IPS-20b (cell line): ENCODE data around the gene SLC13A1.

Experiments
- H3K27ac ChIP-seq: one replicate; pipeline ENCODE4 v1.5.1; 2013; ENCODE audit warnings: low read length
- H3K27me3 ChIP-seq: 2 replicates; pipeline ENCODE4 v1.6.1; 2013; ENCODE audit warnings: mild to moderate bottlenecking, low read length, inconsistent platforms; ENCODE audit not compliant: insufficient read depth
- H3K36me3 ChIP-seq: 2 replicates; pipeline ENCODE4 v1.6.1; 2013; ENCODE audit warnings: low read depth, mild to moderate bottlenecking, inconsistent platforms, low read length, moderate library complexity; ENCODE audit not compliant: insufficient read depth
- H3K4me1 ChIP-seq: 2 replicates; pipeline ENCODE4 v1.6.1; 2013; ENCODE audit warnings: mild to moderate bottlenecking, control low read depth, inconsistent platforms, low read length, moderate library complexity; ENCODE audit not compliant: insufficient read depth
- H3K4me3 ChIP-seq: 2 replicates; pipeline ENCODE4 v1.5.1; 2013; ENCODE audit warnings: mild to moderate bottlenecking, low read length, inconsistent platforms
- H3K9ac ChIP-seq: 2 replicates; pipeline ENCODE4 v1.6.1; 2013; ENCODE audit warnings: low read depth, mild to moderate bottlenecking, inconsistent platforms, low read length, moderate library complexity
- H3K9me3 ChIP-seq: 2 replicates; pipeline ENCODE4 v1.6.1; 2013; ENCODE audit warnings: mild to moderate bottlenecking, low read depth, low read length, inconsistent platforms; ENCODE audit not compliant: insufficient read depth

SLC13A1 gene

DNA sequence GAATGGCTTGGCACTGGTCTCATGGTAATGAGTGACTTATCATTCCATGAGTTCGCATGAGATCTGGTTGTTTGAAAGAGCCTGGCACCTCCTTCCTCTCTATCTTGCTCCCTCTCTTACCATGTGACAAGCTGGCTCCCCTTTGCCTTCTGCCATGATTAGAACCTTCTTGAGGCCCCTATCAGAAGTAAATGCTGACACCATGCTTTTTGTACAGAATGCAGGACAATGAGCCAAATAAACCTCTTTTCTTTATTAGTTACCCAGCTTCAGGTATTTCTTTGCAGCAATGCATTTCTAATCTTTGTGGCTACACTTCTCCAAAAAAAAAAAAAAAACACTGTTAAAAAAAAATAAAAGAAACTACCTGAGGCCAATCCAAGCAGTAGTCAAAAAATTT lies 17.1 kb upstream of the SLC13A1 start:
- Histone ChIP-seq H3K36me3 (no peaks in the 10 kb centered on the region), H3K27ac (no peak overlapping the region), H3K27me3 (no peaks in the 10 kb centered on the region), H3K9me3 (peaks cover 24% of the 10 kb centered on the region), H3K4me1 (no peaks in the 10 kb centered on the region), H3K4me3 (no peak overlapping the region), H3K9ac (no peak overlapping the region)

DNA sequence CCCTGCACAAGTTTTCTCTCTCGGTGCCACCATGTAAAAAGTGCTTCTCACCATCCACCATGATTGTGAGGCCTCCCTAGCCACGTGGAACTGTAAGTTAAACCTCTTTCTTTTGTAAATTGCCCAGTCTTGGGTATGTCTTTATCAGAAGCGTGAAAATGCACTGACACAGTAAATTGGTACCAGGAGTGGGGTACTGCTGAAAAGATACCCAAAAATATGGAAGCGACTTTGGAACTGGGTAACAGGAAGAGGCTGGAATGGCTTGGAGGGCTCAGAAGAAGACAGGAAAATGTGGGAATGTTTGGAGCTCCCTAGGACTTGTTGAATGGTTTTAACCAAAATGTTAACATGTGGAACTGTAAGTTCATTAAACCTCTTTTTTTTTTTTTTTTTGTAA lies 15.6 kb upstream of the SLC13A1 start:
- Histone ChIP-seq H3K27ac (no peak overlapping the region), H3K27me3 (no peaks in the 10 kb centered on the region), H3K4me1 (peaks cover 3% of the 10 kb centered on the region; the same call in 1 of the 2 replicates), H3K9ac (no peak overlapping the region), H3K4me3 (no peak overlapping the region), H3K9me3 (peaks cover 24% of the 10 kb centered on the region), H3K36me3 (no peaks in the 10 kb centered on the region)

DNA sequence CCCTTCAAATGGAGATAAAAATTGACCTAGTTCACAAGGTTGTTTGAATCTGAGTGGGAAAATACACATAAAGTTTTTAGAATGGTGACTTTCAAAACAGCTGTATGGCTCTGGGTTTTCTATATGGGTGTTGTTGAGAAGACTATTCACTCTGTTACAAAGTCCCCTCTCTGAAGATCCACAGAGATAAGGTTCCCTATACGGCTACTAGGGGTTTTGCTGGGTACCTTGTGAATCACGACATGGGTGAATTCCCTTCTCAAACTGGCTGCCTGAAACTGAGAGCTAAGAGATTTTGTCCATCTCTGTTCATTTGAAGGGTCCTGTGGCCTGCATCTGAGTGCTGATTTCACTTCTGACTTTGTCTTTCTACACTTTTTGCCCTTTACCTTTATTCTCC lies 11.8 kb upstream of the SLC13A1 start:
- H3K4me3 ChIP-seq = no peak overlapping the region
- H3K4me1 ChIP-seq = peaks cover 3% of the 10 kb centered on the region; the same call in 1 of the 2 replicates
- H3K9ac ChIP-seq = no peak overlapping the region
- H3K27ac ChIP-seq = no peak overlapping the region
- H3K36me3 ChIP-seq = no peaks in the 10 kb centered on the region
- H3K27me3 ChIP-seq = no peaks in the 10 kb centered on the region
- H3K9me3 ChIP-seq = peaks cover 22% of the 10 kb centered on the region

DNA sequence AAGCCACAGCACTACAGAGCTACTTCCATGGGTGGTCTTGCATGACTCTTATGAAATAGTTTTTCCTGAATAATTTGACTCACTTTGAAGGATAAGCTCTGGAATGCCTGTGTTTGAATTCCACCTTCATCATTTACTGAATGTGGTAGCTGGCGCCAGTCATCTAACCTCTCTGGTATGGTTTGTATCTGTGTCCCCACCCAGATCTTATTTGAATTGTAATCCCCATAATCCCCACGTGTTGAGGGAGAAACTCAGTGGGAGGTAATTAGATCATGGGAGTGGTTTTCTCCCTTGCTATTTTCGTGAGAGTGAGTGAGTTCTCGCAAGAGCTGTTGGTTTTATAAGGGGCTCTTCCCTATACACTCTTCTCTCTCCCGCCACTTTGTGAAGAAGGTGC lies 11.2 kb upstream of the SLC13A1 start:
- no peak overlapping the region for H3K27ac ChIP-seq
- H3K27me3 ChIP-seq = no peaks in the 10 kb centered on the region
- no peaks in the 10 kb centered on the region for H3K36me3 ChIP-seq
- no peak overlapping the region for H3K9ac ChIP-seq
- H3K4me3 ChIP-seq = no peak overlapping the region
- peaks cover 5% of the 10 kb centered on the region; the same call in 1 of the 2 replicates for H3K4me1 ChIP-seq
- peaks cover 19% of the 10 kb centered on the region for H3K9me3 ChIP-seq

DNA sequence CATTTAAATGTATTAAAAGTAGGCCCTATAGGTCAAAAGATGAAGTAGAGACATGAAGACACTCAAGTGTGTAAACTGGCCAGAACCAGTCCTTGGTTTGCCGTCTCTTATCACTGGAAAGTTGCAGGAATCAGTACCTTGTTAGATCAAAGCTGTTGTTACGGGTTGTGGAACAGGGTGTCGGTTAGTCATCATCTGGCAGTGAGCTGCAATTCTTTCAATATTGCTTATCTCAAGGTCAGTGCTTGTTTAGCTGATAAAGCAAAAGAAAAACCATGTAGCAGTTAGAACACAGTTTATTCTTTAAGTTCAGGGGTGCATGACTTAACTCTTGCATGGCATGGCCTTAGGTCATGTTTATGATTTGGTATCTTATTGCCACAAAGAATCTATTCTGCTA lies 10.0 kb upstream of the SLC13A1 start:
- Histone ChIP-seq H3K9ac (no peak overlapping the region), H3K9me3 (peaks cover 7% of the 10 kb centered on the region; the same call in 1 of the 2 replicates), H3K4me3 (no peak overlapping the region), H3K4me1 (peaks cover 11% of the 10 kb centered on the region; the same call in 1 of the 2 replicates), H3K36me3 (no peaks in the 10 kb centered on the region), H3K27ac (no peak overlapping the region), H3K27me3 (no peaks in the 10 kb centered on the region)

DNA sequence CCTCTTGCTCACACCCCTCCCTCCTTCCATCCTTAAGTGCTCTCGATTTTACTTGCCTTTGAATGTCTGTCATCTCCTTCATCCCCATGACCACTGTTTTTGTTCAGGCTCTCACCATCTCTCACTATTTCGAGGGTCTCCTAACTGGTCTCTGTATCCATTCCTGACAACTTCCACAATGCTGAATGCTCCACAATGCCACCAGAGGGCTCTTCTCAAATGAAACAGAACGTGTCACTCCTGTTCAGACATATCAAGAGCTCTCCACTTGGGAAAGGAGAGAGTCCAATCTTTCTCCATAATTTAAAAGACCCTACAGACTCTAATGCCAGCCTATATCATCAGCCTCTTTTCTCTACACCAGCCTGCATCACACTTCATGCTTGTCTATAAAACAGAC lies 9.0 kb upstream of the SLC13A1 start:
- no peak overlapping the region for H3K4me3 ChIP-seq
- no peaks in the 10 kb centered on the region for H3K36me3 ChIP-seq
- peaks cover 11% of the 10 kb centered on the region; the same call in 1 of the 2 replicates for H3K4me1 ChIP-seq
- H3K27ac ChIP-seq = no peak overlapping the region
- no peaks in the 10 kb centered on the region for H3K27me3 ChIP-seq
- no peak overlapping the region for H3K9ac ChIP-seq
- no peaks in the 10 kb centered on the region for H3K9me3 ChIP-seq

DNA sequence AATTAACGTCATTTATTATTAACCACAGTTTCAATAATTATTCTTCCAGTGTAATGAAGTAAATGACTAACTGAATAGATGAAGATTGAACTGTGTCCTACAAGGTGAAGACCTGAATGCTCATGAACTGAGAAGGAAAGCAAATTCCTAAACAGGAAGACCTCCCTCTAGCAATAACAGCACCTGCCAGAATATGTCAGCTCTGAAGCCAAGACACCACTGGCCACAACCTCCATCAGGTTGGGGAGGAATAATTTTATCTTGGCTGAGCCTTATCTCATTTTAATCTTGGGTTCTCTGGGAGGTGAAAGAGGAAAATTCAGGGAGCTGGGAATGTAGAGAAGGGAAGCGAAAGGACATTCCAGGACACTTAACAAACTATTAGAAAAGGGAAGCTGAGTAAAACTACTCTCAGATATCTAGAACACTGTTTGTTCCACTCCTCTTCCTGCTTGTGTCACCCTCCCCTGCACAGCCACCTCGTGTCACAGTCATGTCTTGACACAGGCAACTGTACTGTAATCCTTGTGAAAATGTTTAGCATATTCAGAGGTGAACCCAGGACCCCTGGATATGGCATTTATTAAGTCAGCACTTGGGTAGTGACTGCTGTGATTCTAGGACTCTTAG lies 4.6 kb upstream of the SLC13A1 start:
- Histone ChIP-seq H3K4me1 (0 out of 2 replicates have a peak, but pooled peaks cover 8% of the 10 kb centered on the region), H3K9me3 (no peaks in the 10 kb centered on the region), H3K36me3 (no peaks in the 10 kb centered on the region), H3K4me3 (no peak overlapping the region), H3K27ac (no peak overlapping the region), H3K27me3 (no peaks in the 10 kb centered on the region), H3K9ac (no peak overlapping the region)

DNA sequence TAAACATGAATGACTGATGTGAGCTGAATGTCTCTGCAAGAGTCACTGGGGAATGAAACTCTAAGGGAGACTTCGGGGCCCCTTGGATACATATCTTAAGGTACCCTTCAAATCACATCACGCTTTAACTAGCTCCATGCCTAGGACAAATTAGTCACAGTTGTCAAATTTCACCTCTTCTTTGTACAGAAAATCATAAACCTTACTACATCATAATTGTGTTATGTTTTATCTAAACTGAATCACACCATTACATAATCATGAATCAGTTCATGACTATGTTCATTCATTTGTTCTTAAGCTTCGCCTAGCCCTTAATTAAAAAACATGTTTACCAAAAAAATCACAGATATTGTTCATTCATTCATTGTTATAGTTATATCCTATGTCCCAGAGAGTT lies 2.1 kb upstream of the SLC13A1 start:
- Histone ChIP-seq H3K4me1 (0 out of 2 replicates have a peak, but pooled peaks cover 8% of the 10 kb centered on the region), H3K4me3 (no peak overlapping the region), H3K27ac (no peak overlapping the region), H3K36me3 (no peaks in the 10 kb centered on the region), H3K9ac (no peak overlapping the region), H3K9me3 (no peaks in the 10 kb centered on the region), H3K27me3 (no peaks in the 10 kb centered on the region)

DNA sequence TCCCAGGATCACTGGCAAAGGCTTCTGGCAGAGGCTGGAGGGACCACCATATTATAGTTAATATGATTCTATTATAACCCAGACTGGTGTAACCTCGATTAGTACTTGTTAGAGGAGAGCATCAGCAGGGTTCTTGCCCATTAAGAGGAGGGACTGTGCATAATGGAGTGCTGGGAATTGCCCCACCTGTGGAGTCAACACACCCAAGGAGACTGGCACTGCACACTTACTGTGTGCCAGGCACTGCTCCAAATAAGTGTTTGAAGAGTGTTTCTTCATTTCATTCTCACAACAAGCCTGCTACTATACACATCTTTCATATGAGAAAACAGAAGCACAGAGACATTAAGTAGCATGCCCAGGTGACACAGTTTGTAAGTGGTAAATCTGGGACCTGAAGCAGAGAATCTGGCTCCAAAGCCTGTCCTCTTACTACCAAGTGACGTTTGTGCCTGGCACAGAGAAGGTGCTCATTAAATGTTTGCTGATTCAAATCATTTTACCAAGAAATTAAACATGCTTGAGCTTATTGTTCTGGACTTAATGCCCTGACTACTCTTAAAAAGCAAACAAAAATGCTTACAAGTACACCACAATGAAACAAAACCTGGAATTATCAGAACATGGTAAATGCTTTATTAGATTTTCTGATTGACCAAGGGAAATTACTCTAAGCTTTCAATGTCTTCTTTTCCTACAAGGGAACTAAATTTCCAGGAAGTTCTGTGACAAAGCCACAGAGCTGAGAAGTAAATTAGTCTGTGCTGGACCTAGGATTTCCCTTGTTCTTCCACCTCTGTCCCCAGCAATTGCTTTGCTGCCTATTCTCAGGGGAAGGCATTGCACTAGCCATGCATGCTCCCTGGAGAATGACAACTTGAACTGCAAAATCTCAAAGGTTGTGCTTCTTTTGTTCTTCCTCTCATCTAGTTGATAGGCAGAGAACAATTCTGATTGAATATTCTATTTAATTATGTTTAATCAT lies 809 bp downstream of the SLC13A1 start:
- Histone ChIP-seq H3K36me3 (no peaks in the 10 kb centered on the region), H3K27ac (no peak overlapping the region), H3K9ac (no peak overlapping the region), H3K4me3 (no peak overlapping the region), H3K9me3 (no peaks in the 10 kb centered on the region), H3K4me1 (no peaks in the 10 kb centered on the region), H3K27me3 (no peaks in the 10 kb centered on the region)

DNA sequence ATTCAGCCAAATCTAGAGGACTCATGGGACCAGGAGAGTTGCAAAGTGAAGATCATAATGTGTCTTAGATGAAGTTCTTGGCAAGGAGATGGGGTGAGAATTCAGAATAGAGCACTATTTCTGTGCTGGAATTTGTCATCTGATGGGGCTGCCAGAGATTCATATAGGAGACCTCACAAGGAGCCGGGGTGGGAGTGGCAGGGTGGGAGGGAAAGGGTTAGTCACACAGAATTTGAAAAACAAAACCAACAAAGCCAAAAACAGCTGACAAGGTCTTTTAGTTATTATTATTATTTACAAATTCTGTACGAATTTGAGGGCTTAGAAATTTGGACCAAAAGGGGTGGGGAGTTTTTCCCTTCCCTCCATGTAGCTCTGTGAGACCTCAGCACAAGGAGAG lies 1.7 kb downstream of the SLC13A1 start:
- Histone ChIP-seq H3K36me3 (no peaks in the 10 kb centered on the region), H3K4me3 (no peak overlapping the region), H3K27me3 (no peaks in the 10 kb centered on the region), H3K9me3 (no peaks in the 10 kb centered on the region), H3K4me1 (no peaks in the 10 kb centered on the region), H3K9ac (no peak overlapping the region), H3K27ac (no peak overlapping the region)

DNA sequence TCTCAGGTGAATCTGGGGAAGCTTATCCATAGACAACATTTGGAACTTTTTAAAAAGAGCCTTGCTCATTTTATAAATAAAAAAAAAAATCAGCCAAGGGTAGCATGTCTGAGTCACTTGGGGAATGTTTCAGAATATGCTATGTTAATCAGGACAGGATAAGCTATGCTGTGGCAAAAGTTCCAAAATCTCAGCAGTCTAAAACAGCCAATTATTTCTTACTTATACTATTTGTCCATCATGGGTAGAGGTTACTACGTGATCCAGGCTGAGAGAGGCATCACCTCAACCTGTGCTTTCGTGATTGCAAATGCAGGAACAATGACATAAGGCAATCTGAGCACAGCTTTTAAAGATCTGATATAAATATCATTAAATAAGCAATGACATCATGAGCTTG lies 6.5 kb downstream of the SLC13A1 start:
- Histone ChIP-seq H3K27ac (no peak overlapping the region), H3K4me1 (no peaks in the 10 kb centered on the region), H3K9ac (no peak overlapping the region), H3K9me3 (no peaks in the 10 kb centered on the region), H3K27me3 (no peaks in the 10 kb centered on the region), H3K4me3 (no peak overlapping the region), H3K36me3 (no peaks in the 10 kb centered on the region)

DNA sequence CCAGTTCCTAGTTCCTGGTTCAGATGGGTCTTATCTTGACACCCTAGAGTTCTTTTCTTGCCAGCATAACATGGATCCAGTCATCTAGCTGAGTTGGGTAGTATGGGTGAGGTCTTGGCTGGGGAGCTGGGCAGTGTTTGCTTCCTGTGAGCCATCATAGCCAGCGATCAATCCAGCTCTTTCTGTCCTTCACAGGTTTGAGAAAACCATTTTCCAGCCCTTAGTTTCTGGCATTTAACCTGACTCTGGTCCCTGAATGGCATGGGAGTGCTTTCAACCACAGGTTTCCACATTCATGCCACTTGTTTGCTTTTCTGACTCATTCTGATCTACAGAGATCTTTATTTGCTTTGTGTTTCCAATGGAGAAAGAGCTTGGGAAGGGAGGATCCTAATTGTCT lies 8.6 kb downstream of the SLC13A1 start:
- H3K9ac ChIP-seq = no peak overlapping the region

More for the DNA sequence above, 8.6 kb downstream of the SLC13A1 start:
- no peaks in the 10 kb centered on the region for H3K36me3 ChIP-seq
- no peaks in the 10 kb centered on the region for H3K9me3 ChIP-seq
- no peak overlapping the region for H3K4me3 ChIP-seq
- H3K27ac ChIP-seq = no peak overlapping the region
- no peaks in the 10 kb centered on the region for H3K4me1 ChIP-seq
- no peaks in the 10 kb centered on the region for H3K27me3 ChIP-seq
